AG10803 (cell line): Measurements from ENCODE around the gene TRIM66.

Experiments
- DNase-seq: peaks from one replicate; pipeline ENCODE4 v3.0.0; 2010; ENCODE audit warnings: low read depth
- H3K4me3 ChIP-seq: 2 replicates; pipeline ENCODE4 v1.5.1; 2011; ENCODE audit warnings: mild to moderate bottlenecking, low read length, control low read depth
- CTCF ChIP-seq: conservative IDR thresholded peaks from 2 replicates; pipeline ENCODE4 v1.5.1; 2011; ENCODE audit warnings: mild to moderate bottlenecking, low read length, control low read depth, inconsistent platforms

Gene TRIM66

DNA sequence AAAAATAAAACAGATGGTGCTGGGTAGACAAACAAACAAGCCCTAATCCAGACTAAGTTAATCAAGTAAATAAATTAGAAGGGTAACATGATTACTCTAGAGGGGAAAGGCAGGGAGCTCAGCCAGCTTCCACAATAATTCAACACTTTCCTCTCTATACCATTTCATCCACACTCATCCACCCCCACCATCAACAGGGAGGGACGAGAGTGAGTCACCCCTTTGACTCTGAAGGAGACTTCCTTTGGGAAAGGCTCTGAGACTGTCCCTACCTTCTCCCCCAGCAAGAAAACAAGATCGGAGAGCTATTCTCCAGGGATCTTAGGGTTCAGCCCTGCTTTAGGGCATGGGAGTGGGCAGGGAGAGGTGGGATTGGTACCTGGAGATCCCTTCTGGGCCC lies 33.1 kb downstream of the TRIM66 start:
- DNase-seq: peak; percentile 43
- TF ChIP-seq CTCF: no peak
- no peak overlapping the region for H3K4me3 ChIP-seq

GRCh38 chr11:8646873-8647272 lies 35.6 kb downstream of the TRIM66 start:
- TF ChIP-seq CTCF: no peak
- no peak overlapping the region for H3K4me3 ChIP-seq
- no peak for DNase-seq

DNA sequence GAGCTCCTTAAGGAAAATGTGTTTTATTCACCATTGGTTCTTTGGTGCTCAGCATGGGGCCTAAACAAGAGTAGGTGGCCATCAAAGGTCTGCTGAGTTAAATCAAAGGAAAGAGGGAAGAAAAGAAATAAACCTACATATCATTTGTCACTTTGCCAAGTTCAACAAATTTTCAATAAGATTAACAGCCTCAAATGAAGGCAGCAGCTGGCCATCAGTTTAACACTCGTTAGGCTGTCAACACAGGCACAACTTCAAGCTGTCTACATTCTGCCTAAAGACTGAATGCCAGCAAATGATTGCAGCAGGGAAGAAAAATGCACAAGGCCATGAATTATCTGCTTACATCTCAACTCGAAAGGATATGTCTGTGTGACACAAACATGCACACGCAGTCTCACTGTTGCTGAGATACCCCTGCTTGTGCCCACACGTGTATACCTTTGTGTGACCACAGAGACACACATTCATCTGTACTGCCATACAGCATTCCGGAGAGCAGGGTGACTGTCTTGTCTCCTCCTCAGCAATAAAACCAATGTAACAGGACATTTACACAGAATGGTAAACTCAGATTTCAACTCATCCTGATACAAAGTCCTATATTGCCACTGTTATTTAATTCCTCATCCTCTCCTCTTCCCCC lies 40.1 kb downstream of the TRIM66 start:
- DNase-seq: no peak
- no peak overlapping the region for H3K4me3 ChIP-seq
- TF ChIP-seq CTCF: no peak

GRCh38 chr11:8641332-8641731 lies 41.1 kb downstream of the TRIM66 start:
- no peak overlapping the region for H3K4me3 ChIP-seq
- no peak for DNase-seq
- no peak for TF ChIP-seq CTCF

GRCh38 chr11:8640267-8640906 lies 42.1 kb downstream of the TRIM66 start:
- no peak overlapping the region for H3K4me3 ChIP-seq
- DNase-seq: no peak
- no peak for TF ChIP-seq CTCF

- no peak for DNase-seq
- TF ChIP-seq CTCF: no peak
- no peak overlapping the region for H3K4me3 ChIP-seq
Measured at GRCh38 chr11:8639655-8640054, 42.8 kb downstream of the TRIM66 start.

DNA sequence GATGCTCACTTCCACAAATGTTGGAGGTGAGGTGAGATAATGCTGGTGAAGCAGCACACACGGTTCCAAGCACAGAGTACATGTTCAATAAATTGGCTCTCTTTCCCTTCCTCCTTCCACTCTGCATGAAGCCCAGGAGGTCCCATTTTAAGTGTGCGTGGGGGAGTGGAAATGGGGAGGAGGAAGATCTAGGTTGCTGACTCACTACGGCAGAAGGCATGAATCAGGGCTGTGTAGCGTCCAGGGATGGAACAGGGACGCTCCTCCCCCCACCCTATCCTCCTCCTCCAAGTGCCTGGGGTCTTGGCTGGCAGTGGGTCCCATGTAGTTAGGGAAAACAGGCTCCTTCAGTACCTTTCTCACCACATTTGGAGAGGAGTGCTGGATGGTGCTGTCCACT lies 44.2 kb downstream of the TRIM66 start:
- TF ChIP-seq CTCF: no peak
- H3K4me3 ChIP-seq: no peak overlapping the region
- DNase-seq: no peak
